WERI-Rb-1 (cell line): ENCODE results near the gene SYNE2.

Experiments used
- DNase-seq: peaks from one replicate; pipeline ENCODE4 v3.0.0-alpha.2; 2020
- H3K27ac ChIP-seq: fragments of 250-450 bp; sonication (Bioruptor Pico); 2 replicates; pipeline ENCODE4 v1.5.1; 2020; ENCODE audit warnings: mild to moderate bottlenecking, moderate library complexity
- H3K27me3 ChIP-seq: fragments of 250-450 bp; sonication (Bioruptor Pico); 2 replicates; pipeline ENCODE4 v1.5.1; 2021; ENCODE audit warnings: mild to moderate bottlenecking, low read depth, moderate library complexity; ENCODE audit not compliant: insufficient read depth, severe bottlenecking
- H3K36me3 ChIP-seq: fragments of 250-450 bp; sonication (Bioruptor Pico); 2 replicates; pipeline ENCODE4 v1.5.1; 2020; ENCODE audit warnings: mild to moderate bottlenecking, moderate library complexity
- H3K4me3 ChIP-seq: 2 replicates; pipeline ENCODE4 v1.5.1; 2011; ENCODE audit warnings: low read depth, mild to moderate bottlenecking, control low read depth, low read length
- H3K9me3 ChIP-seq: fragments of 250-450 bp; sonication (Bioruptor Pico); 2 replicates; pipeline ENCODE4 v1.5.1; 2021; ENCODE audit warnings: mild to moderate bottlenecking, moderate library complexity; ENCODE audit not compliant: severe bottlenecking
- TF ChIP-seq, protein P1 (sequence below): IDR thresholded peaks from 2 replicates; pipeline ENCODE4 v1.5.1; 2011; ENCODE audit warnings: low read depth, mild to moderate bottlenecking, control low read depth, inconsistent platforms, low read length

The SYNE2 gene

GRCh38 chr14:63902375-63902976, 49.7 kb downstream of the SYNE2 start:
- Histone ChIP-seq H3K27ac (no peak overlapping the region), H3K9me3 (no peaks in the 10 kb centered on the region), H3K27me3 (no peaks in the 10 kb centered on the region), H3K36me3 (no peaks in the 10 kb centered on the region), H3K4me3 (no peak overlapping the region)
- DNase-seq = no peak
- TF ChIP-seq, protein P1, sequence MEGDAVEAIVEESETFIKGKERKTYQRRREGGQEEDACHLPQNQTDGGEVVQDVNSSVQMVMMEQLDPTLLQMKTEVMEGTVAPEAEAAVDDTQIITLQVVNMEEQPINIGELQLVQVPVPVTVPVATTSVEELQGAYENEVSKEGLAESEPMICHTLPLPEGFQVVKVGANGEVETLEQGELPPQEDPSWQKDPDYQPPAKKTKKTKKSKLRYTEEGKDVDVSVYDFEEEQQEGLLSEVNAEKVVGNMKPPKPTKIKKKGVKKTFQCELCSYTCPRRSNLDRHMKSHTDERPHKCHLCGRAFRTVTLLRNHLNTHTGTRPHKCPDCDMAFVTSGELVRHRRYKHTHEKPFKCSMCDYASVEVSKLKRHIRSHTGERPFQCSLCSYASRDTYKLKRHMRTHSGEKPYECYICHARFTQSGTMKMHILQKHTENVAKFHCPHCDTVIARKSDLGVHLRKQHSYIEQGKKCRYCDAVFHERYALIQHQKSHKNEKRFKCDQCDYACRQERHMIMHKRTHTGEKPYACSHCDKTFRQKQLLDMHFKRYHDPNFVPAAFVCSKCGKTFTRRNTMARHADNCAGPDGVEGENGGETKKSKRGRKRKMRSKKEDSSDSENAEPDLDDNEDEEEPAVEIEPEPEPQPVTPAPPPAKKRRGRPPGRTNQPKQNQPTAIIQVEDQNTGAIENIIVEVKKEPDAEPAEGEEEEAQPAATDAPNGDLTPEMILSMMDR = no peak

- no peak overlapping the region for H3K27ac ChIP-seq
- H3K36me3 ChIP-seq = peaks cover 4% of the 10 kb centered on the region
- TF ChIP-seq, protein P1 = no peak
- no peak overlapping the region for H3K4me3 ChIP-seq
- no peaks in the 10 kb centered on the region for H3K27me3 ChIP-seq
- DNase-seq = no peak
- H3K9me3 ChIP-seq = no peaks in the 10 kb centered on the region
These were observed 51.9 kb downstream of the SYNE2 start for GRCh38 chr14:63904724-63905123.

DNA sequence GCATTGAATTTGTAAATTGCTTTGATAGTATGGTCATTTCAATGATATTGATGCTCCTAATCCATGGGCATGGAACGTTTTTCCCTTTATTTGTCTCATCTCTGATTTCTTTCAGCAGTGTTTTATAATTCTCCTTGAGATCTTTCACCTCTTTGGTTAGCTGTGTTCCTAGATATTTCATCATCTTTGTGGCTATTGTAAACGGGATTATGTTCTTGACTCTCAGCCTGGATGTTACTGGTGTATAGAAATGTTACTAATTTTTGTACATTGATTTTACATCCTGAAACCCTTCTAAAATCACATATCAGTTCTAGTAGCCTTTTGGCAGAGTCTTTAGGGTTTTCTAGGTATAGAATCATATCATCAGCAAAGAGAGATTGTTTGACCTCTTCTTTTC, 52.6 kb downstream of the SYNE2 start:
- Histone ChIP-seq H3K9me3 (no peaks in the 10 kb centered on the region), H3K27ac (no peak overlapping the region), H3K4me3 (no peak overlapping the region), H3K36me3 (peaks cover 4% of the 10 kb centered on the region), H3K27me3 (no peaks in the 10 kb centered on the region)
- DNase-seq = no peak
- TF ChIP-seq, protein P1 = no peak

DNA sequence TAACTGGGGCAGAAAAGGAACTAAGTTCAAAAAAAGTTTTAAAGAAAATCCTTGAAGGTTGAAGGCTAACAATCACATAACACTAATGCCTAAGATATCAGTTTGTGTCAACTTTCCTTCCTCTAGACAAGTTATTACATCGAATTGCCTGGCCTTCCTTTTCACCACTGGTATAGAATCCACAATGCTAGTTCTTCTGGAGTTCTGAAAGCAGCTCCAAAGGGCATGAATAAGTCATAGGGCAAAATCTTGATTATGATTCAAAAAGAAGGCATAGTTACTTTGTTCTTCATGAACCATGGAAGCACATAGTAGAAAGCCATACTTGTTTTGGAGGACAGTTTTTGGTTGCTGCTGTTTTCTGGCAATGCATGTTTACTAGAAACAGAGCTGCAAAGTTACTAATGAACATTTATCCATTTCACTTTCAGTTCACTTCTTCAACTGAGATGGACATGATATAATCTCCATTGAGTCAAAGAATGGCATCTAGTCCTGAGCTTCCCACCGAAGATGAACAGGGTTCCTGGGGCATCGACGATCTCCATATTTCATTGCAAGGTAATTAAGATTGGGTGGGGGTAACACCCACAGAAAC, 56.0 kb downstream of the SYNE2 start:
- no peaks in the 10 kb centered on the region for H3K27me3 ChIP-seq
- peaks cover 27% of the 10 kb centered on the region for H3K36me3 ChIP-seq
- no peak overlapping the region for H3K27ac ChIP-seq
- TF ChIP-seq, protein P1 = no peak
- no peak overlapping the region for H3K4me3 ChIP-seq
- DNase-seq = no peak
- H3K9me3 ChIP-seq = no peaks in the 10 kb centered on the region

- H3K27ac ChIP-seq = no peak overlapping the region
- no peak for DNase-seq
- H3K36me3 ChIP-seq = peaks cover 27% of the 10 kb centered on the region
These were observed 57.2 kb downstream of the SYNE2 start for GRCh38 chr14:63909984-63910383.

More at GRCh38 chr14:63909984-63910383, 57.2 kb downstream of the SYNE2 start:
- TF ChIP-seq, protein P1 = no peak
- no peaks in the 10 kb centered on the region for H3K9me3 ChIP-seq
- no peak overlapping the region for H3K4me3 ChIP-seq
- no peaks in the 10 kb centered on the region for H3K27me3 ChIP-seq
